Mucosa of rectum (tissue), 2 donors: ENCODE data around the gene SEMA3E.

Experiments
- H3K27ac ChIP-seq, 2 donors: one replicate each; pipeline ENCODE4 v1.7.0; 2013; ENCODE audit warnings: inconsistent platforms in 2 of 2, low read depth in 2 of 2, low read length in 2 of 2
- H3K27me3 ChIP-seq, 2 donors: one replicate each; pipeline ENCODE4 v1.7.0; 2013; ENCODE audit warnings: low read length in 2 of 2; ENCODE audit not compliant: control insufficient read depth in 2 of 2, insufficient read depth in 2 of 2
- H3K36me3 ChIP-seq, 2 donors: one replicate each; pipeline ENCODE4 v1.7.0; 2013; ENCODE audit warnings: low read length in 2 of 2; ENCODE audit not compliant: control insufficient read depth in 2 of 2, insufficient read depth in 2 of 2
- H3K4me1 ChIP-seq, 2 donors: one replicate each; pipeline ENCODE4 v1.7.0; 2013; ENCODE audit warnings: low read length in 2 of 2, mild to moderate bottlenecking in 1 of 2; ENCODE audit not compliant: control insufficient read depth in 2 of 2, insufficient read depth in 2 of 2
- H3K4me3 ChIP-seq, 2 donors: one replicate each; pipeline ENCODE4 v1.7.0; 2013; ENCODE audit warnings: low read length in 2 of 2
- H3K9ac ChIP-seq, 2 donors: one replicate each; pipeline ENCODE4 v1.7.0; 2013; ENCODE audit warnings: low read length in 2 of 2, low read depth in 1 of 2, mild to moderate bottlenecking in 1 of 2
- H3K9me3 ChIP-seq, 2 donors: one replicate each; pipeline ENCODE4 v1.7.0; 2013; ENCODE audit warnings: low read length in 2 of 2; ENCODE audit not compliant: control insufficient read depth in 2 of 2
- donor health status: healthy.
- donor health status: Normal muscosa, but diverticular disease.

Gene SEMA3E

DNA sequence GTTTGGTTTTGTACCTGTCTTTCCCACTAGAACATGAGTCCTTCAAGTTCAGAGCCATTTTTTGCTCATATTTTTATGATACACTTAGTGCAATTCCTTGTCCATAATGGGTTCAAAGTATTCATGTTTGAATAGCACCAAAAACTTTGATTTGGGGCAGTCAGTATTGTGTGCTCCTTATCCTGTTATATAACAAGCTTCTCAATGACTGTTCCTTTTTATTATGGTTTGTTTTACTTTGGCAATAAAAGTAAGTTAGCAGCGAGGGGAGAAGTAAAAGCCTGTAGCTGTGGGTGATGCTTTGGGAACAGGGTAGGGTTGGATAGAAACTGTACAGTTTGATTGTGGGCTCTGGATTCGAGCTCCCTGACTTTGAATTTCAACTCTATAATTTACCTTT is 311.9 kb downstream of the SEMA3E start:
- Histone ChIP-seq H3K4me3 (no peak overlapping the region), H3K4me1 (no peaks in the 10 kb centered on the region), H3K9me3 (no peaks in the 10 kb centered on the region)

DNA sequence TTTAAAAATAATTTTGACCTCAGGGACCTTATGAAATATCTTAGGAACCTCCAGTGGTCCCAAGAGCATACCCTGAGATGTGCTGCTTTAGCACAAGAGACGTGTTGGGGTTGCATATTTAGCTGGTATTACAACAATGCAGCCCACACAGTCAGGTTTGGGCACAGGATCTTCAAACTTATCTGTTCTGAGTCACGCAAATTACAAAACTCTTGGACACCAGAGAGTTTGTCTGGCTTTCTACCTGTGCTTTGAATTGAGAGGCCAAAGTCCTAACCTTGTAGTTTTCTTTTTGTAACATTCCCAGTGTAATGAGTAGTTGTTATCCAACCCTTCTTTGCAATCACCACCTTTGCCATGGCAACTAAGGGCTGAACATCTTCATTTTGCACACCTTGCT is 322.7 kb downstream of the SEMA3E start:
- Histone ChIP-seq H3K4me1 (no peaks in the 10 kb centered on the region), H3K9me3 (no peaks in the 10 kb centered on the region), H3K36me3 (no peaks in the 10 kb centered on the region), H3K9ac (no peak overlapping the region), H3K27me3 (no peaks in the 10 kb centered on the region), H3K27ac (no peak overlapping the region), H3K4me3 (no peak overlapping the region)

More for the DNA sequence above, 311.9 kb downstream of the SEMA3E start:
- H3K27ac ChIP-seq: no peak overlapping the region
- no peaks in the 10 kb centered on the region for H3K27me3 ChIP-seq
- no peak overlapping the region for H3K9ac ChIP-seq
- H3K36me3 ChIP-seq: no peaks in the 10 kb centered on the region

DNA sequence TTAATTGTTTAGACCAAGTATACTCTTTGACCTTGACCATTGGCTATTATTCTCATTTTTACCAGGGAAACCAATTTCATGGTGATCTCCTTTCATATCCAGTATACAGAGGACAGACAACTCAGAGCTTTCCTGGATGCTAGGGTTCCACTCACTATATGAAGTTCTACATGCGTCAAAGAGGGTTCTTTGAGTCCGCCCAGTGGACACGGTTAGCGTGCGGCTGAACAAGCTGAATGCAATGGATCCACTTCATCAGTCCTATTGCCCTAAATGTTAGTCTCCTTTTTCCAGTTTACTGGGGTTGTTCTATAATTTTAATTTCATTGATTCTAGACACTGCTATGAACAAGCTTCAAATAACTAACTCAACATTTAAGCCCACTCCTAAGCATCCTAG is 323.9 kb downstream of the SEMA3E start:
- Histone ChIP-seq H3K27ac (no peak overlapping the region), H3K9me3 (no peaks in the 10 kb centered on the region), H3K4me1 (no peaks in the 10 kb centered on the region), H3K9ac (no peak overlapping the region), H3K4me3 (no peak overlapping the region), H3K36me3 (no peaks in the 10 kb centered on the region), H3K27me3 (no peaks in the 10 kb centered on the region)

DNA sequence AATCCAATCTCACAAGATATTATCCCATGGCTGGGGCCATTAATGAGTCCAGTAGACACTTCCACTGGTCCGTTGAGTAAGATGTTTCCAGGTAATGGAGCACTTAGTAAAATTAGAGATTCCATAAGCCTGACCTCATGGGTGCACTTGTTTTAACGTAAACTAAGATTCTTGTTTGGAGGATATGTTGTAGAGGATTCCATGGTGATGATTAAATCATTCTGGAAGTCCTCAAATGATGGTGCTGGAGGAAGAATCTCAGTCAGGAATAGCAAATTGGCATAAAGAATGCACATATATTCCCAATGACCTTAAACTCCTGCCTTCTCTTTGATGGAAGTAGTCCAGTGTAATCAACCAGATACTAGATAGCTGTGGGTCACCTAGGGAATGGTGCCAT is 324.3 kb downstream of the SEMA3E start:
- H3K4me1 ChIP-seq: no peaks in the 10 kb centered on the region

DNA sequence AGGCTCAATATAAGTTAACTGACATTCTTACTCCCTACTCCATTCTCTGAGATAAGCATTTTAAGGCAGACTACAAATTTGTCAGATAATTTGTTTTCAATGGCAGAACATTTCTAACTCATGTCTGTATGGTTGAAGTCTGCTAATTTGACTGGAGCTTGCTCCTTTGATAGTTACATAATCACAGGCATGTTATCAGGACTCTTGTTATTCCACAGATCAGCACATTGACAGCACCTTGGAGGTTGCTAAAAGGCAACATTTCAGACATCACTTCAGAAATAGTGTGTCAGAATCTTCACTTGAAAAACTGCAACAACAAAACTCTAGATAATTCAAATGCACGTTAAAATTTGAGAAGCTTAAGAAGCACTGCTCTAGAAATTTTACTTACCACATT is 327.9 kb downstream of the SEMA3E start:
- Histone ChIP-seq H3K27me3 (no peaks in the 10 kb centered on the region), H3K36me3 (no peaks in the 10 kb centered on the region), H3K9ac (no peak overlapping the region), H3K27ac (no peak overlapping the region), H3K9me3 (no peaks in the 10 kb centered on the region), H3K4me3 (no peak overlapping the region), H3K4me1 (no peaks in the 10 kb centered on the region)

More for the DNA sequence above, 324.3 kb downstream of the SEMA3E start:
- Histone ChIP-seq H3K36me3 (no peaks in the 10 kb centered on the region), H3K9ac (no peak overlapping the region), H3K27me3 (no peaks in the 10 kb centered on the region), H3K4me3 (no peak overlapping the region), H3K27ac (no peak overlapping the region), H3K9me3 (no peaks in the 10 kb centered on the region)

DNA sequence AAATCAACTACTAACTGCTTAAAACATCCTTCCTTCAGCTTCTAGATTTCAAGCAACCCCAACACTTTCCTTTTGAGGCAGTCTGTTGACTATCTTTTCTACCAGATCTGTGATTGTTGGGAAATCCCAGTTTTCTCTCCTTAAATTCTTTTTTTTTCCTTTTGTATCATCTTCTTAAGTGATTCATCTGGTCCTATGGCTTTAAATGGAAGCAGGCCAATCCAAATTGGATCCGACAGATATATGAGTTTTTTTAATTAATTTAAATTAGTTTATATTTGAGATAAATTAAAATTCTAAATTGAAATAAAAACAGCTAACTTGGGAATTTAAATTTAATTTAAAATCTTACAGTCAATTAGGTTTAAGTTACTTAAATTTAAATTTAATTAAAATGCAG is 335.0 kb downstream of the SEMA3E start:
- Histone ChIP-seq H3K27ac (no peak overlapping the region), H3K36me3 (no peaks in the 10 kb centered on the region)

More for the DNA sequence above, 335.0 kb downstream of the SEMA3E start:
- Histone ChIP-seq H3K4me3 (no peak overlapping the region), H3K9ac (no peak overlapping the region), H3K4me1 (no peaks in the 10 kb centered on the region), H3K9me3 (no peaks in the 10 kb centered on the region), H3K27me3 (no peaks in the 10 kb centered on the region)
